ENCODE measurements around the gene KLHDC9.
A peak's percentile ranks its signal among the peaks of the same experiment; 100 is the strongest.
"Not testable (repeated sequence)": the region's sequence is repeated elsewhere in the genome, so short reads cannot be mapped to it uniquely, and the experiment has no call there.

KLHDC9 gene

DNA sequence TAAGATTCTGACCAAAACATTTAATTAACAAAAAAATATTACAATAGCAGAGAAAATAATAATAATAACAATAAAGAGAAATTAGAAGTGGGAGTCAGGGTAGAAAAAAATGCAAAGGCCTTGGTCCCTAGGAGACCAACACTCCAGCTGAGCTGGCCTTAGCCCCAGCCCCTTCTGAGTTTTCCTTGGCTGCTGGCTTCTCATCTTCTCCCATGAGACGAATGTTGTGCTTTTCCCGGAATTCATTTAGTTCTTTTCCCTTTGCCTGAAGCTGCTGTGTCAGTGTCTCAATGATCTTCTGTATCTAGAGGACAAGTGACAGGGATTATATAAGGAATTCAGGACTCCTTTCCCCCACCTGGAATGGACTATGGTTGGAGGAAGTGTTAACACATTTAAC is 2.4 kb downstream of the KLHDC9 start:
- no peaks in the 10 kb centered on the region for H3K9me3 ChIP-seq (ENCODE audit: control insufficient read depth, low read length)
- H3K4me3 ChIP-seq (ENCODE audit: low read length) = no peak overlapping the region
- H3K9ac ChIP-seq (ENCODE audit: low read length) = peak overlapping the region; percentile 41
- H3K27me3 ChIP-seq (replicated peaks; ENCODE audit: control insufficient read depth, insufficient read depth, low read length) = no peaks in the 10 kb centered on the region
- H3K36me3 ChIP-seq (ENCODE audit: control insufficient read depth, insufficient read depth, low read length, severe bottlenecking) = peaks cover 29% of the 10 kb centered on the region
- no peak for DNase-seq (ENCODE audit: low read depth)
- peaks cover 71% of the 10 kb centered on the region for H3K4me1 ChIP-seq (ENCODE audit: control insufficient read depth, insufficient read depth, low read length)

DNA sequence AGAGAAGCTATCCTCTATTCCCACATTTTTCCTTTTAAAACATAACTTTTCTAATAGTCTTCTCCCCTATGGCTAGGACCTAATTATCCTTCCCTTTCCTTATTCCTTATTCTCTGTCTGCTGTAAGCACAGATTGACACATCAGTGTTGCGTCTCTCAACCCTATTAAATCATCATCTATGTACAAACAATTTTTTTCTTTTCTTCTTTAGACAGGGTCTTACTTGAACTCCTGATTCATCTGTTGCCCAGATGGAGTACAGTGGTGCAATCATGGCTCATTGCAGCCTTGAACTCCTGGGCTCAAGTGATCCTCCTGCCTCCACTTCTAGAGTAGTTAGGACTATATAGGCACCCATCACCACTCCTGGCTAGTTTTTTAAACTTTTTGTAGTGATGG is 8.3 kb downstream of the KLHDC9 start:
- Histone ChIP-seq H3K9ac (ENCODE audit: low read length) (no peak overlapping the region), H3K4me1 (ENCODE audit: control insufficient read depth, insufficient read depth, low read length) (peaks cover 30% of the 10 kb centered on the region), H3K36me3 (ENCODE audit: control insufficient read depth, insufficient read depth, low read length, severe bottlenecking) (peaks cover 32% of the 10 kb centered on the region), H3K27me3 (replicated peaks; ENCODE audit: control insufficient read depth, insufficient read depth, low read length) (no peaks in the 10 kb centered on the region), H3K9me3 (ENCODE audit: control insufficient read depth, low read length) (no peaks in the 10 kb centered on the region), H3K4me3 (ENCODE audit: low read length) (no peak overlapping the region)
- DNase-seq (ENCODE audit: low read depth) = no peak

DNA sequence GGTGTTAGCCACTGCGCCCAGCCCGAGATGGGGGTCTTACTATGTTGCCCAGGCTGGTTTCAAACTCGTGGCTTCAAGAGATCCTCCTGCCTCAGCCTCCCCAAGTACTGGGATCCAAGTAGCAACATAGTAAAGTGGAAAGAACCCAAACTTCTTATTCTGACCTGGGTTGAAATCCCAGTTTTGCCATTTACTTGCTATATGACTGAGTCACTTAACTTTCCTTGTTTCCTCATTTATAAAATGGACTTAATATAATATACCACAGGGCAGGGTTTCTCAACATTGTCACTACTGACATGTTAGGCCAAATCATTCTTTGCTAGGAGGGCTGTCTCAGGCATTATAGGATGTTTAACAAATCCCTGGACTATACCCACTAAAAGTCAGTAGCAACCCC is 13.0 kb downstream of the KLHDC9 start:
- DNase-seq (ENCODE audit: low read depth) = no peak
- Histone ChIP-seq H3K36me3 (ENCODE audit: control insufficient read depth, insufficient read depth, low read length, severe bottlenecking) (peaks cover 32% of the 10 kb centered on the region), H3K9me3 (ENCODE audit: control insufficient read depth, low read length) (no peaks in the 10 kb centered on the region), H3K4me1 (ENCODE audit: control insufficient read depth, insufficient read depth, low read length) (peaks cover 31% of the 10 kb centered on the region), H3K4me3 (ENCODE audit: low read length) (no peak overlapping the region), H3K27me3 (replicated peaks; ENCODE audit: control insufficient read depth, insufficient read depth, low read length) (no peaks in the 10 kb centered on the region), H3K9ac (ENCODE audit: low read length) (no peak overlapping the region)

DNA sequence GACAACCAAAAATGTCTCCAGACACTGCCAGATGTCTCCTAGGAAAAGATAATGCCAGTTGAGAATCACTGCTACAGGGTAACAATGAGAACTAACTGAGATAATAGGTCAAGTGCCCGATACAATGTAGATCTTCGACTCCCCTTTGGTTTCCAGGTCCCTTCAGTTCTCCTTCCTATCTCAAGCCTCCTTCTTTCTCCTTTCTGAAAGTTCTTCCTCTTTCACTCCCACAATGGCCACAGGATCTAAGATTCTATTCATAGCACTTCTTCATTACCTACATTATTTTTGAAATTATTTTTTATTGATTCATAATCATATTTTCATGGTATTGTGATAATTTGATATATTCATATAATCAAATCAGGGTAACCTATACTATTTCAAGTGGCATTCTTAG is 13.4 kb downstream of the KLHDC9 start:
- H3K4me3 ChIP-seq (ENCODE audit: low read length) = no peak overlapping the region
- DNase-seq (ENCODE audit: low read depth) = no peak
- H3K9ac ChIP-seq (ENCODE audit: low read length) = no peak overlapping the region
- H3K4me1 ChIP-seq (ENCODE audit: control insufficient read depth, insufficient read depth, low read length) = peaks cover 31% of the 10 kb centered on the region
- no peaks in the 10 kb centered on the region for H3K27me3 ChIP-seq (replicated peaks; ENCODE audit: control insufficient read depth, insufficient read depth, low read length)
- no peaks in the 10 kb centered on the region for H3K9me3 ChIP-seq (ENCODE audit: control insufficient read depth, low read length)
- peaks cover 29% of the 10 kb centered on the region for H3K36me3 ChIP-seq (ENCODE audit: control insufficient read depth, insufficient read depth, low read length, severe bottlenecking)

- Histone ChIP-seq H3K36me3 (ENCODE audit: control insufficient read depth, insufficient read depth, low read length, severe bottlenecking) (peaks cover 22% of the 10 kb centered on the region), H3K9ac (ENCODE audit: low read length) (no peak overlapping the region), H3K4me3 (ENCODE audit: low read length) (no peak overlapping the region), H3K27me3 (replicated peaks; ENCODE audit: control insufficient read depth, insufficient read depth, low read length) (no peaks in the 10 kb centered on the region), H3K9me3 (ENCODE audit: control insufficient read depth, low read length) (no peaks in the 10 kb centered on the region), H3K4me1 (ENCODE audit: control insufficient read depth, insufficient read depth, low read length) (peaks cover 43% of the 10 kb centered on the region)
- no peak for DNase-seq (ENCODE audit: low read depth)
Observed at GRCh38 chr1:161113915-161114314, 15.8 kb downstream of the KLHDC9 start.

GRCh38 chr1:161114556-161114955 is 16.4 kb downstream of the KLHDC9 start:
- H3K9me3 ChIP-seq (ENCODE audit: control insufficient read depth, low read length) = no peaks in the 10 kb centered on the region
- no peak overlapping the region for H3K9ac ChIP-seq (ENCODE audit: low read length)
- H3K27me3 ChIP-seq (replicated peaks; ENCODE audit: control insufficient read depth, insufficient read depth, low read length) = no peaks in the 10 kb centered on the region
- DNase-seq (ENCODE audit: low read depth) = no peak
- H3K36me3 ChIP-seq (ENCODE audit: control insufficient read depth, insufficient read depth, low read length, severe bottlenecking) = peaks cover 19% of the 10 kb centered on the region
- no peak overlapping the region for H3K4me3 ChIP-seq (ENCODE audit: low read length)
- H3K4me1 ChIP-seq (ENCODE audit: control insufficient read depth, insufficient read depth, low read length) = peaks cover 49% of the 10 kb centered on the region

- Histone ChIP-seq H3K4me3 (ENCODE audit: low read length) (no peak overlapping the region), H3K36me3 (ENCODE audit: control insufficient read depth, insufficient read depth, low read length, severe bottlenecking) (peaks cover 19% of the 10 kb centered on the region), H3K9ac (ENCODE audit: low read length) (no peak overlapping the region), H3K9me3 (ENCODE audit: control insufficient read depth, low read length) (no peaks in the 10 kb centered on the region), H3K4me1 (ENCODE audit: control insufficient read depth, insufficient read depth, low read length) (peaks cover 56% of the 10 kb centered on the region), H3K27me3 (replicated peaks; ENCODE audit: control insufficient read depth, insufficient read depth, low read length) (no peaks in the 10 kb centered on the region)
- no peak for DNase-seq (ENCODE audit: low read depth)
Observed at GRCh38 chr1:161115132-161115711, 17.1 kb downstream of the KLHDC9 start.

GRCh38 chr1:161115961-161116360 is 17.8 kb downstream of the KLHDC9 start:
- DNase-seq (ENCODE audit: low read depth) = not testable (repeated sequence)
- peaks cover 26% of the 10 kb centered on the region for H3K36me3 ChIP-seq (ENCODE audit: control insufficient read depth, insufficient read depth, low read length, severe bottlenecking)
- peak overlapping the region; percentile 100 for H3K4me3 ChIP-seq (ENCODE audit: low read length)

DNA sequence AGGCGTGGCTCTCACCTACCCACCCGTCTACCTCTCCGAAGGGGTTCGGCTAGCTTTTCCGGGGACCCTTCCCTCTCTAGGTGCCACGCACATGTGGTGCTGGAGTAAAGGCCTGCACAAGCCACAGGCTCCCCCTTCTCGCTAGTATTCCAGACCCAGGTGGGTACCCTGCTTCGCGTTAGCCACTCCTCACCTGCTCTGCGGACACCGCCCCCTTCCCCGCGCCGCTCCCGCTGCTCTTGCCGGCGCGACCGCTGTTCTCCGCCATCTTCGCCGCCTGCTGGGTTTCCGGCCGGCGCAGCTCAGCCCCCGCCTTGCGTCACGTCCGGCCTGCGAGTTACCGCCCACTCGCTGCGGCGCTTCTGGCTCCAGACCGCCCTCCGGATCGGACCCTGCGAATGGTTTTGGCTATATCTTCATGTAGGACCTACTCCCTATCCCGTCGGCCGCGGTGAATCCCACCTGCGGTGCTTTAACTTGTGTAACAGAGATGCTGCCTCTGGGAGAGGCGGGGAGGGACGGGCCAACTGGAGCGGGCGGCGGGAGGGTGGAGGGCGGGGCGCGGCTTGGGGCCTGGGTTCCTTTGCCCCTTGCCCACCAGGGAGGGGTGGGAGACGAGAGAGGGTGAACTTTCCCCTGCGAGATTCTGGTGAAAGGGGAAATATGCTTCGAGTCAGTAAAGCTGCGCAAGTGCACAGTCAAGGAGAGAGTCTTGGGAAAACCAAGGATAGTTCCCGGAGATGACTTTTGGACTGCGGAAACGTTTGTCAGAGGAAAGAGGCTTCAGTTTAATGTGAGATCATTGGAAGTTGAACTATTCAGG is 19.8 kb downstream of the KLHDC9 start, which contains the start of the genes NIT1 and PFDN2:
Gene NIT1, plus strand, starts transcription at position 347 of the 823 bp plus-strand sequence. Its CDS starts 72 bp downstream, at position 419.
Gene PFDN2, minus strand, starts transcription at position 279 of the 823 bp plus-strand sequence. Its CDS starts 11 bp downstream, at position 268.
- Histone ChIP-seq H3K9ac (ENCODE audit: low read length) (peak within 1 kb of the TSS; percentile 99), H3K36me3 (ENCODE audit: control insufficient read depth, insufficient read depth, low read length, severe bottlenecking) (peaks cover 46% of the 10 kb centered on the region), H3K9me3 (ENCODE audit: control insufficient read depth, low read length) (no peaks in the 10 kb centered on the region), H3K4me1 (ENCODE audit: control insufficient read depth, insufficient read depth, low read length) (peaks cover 50% of the 10 kb centered on the region), H3K27me3 (replicated peaks; ENCODE audit: control insufficient read depth, insufficient read depth, low read length) (no peaks in the 10 kb centered on the region), H3K4me3 (ENCODE audit: low read length) (peak within 1 kb of the TSS; percentile 100)
- DNase-seq (ENCODE audit: low read depth) = peak; percentile 96

More at GRCh38 chr1:161115961-161116360, 17.8 kb downstream of the KLHDC9 start:
- not testable (repeated sequence) for H3K9ac ChIP-seq (ENCODE audit: low read length); H3K27me3 ChIP-seq (replicated peaks; ENCODE audit: control insufficient read depth, insufficient read depth, low read length); H3K9me3 ChIP-seq (ENCODE audit: control insufficient read depth, low read length)
- peaks cover 60% of the 10 kb centered on the region for H3K4me1 ChIP-seq (ENCODE audit: control insufficient read depth, insufficient read depth, low read length)

DNA sequence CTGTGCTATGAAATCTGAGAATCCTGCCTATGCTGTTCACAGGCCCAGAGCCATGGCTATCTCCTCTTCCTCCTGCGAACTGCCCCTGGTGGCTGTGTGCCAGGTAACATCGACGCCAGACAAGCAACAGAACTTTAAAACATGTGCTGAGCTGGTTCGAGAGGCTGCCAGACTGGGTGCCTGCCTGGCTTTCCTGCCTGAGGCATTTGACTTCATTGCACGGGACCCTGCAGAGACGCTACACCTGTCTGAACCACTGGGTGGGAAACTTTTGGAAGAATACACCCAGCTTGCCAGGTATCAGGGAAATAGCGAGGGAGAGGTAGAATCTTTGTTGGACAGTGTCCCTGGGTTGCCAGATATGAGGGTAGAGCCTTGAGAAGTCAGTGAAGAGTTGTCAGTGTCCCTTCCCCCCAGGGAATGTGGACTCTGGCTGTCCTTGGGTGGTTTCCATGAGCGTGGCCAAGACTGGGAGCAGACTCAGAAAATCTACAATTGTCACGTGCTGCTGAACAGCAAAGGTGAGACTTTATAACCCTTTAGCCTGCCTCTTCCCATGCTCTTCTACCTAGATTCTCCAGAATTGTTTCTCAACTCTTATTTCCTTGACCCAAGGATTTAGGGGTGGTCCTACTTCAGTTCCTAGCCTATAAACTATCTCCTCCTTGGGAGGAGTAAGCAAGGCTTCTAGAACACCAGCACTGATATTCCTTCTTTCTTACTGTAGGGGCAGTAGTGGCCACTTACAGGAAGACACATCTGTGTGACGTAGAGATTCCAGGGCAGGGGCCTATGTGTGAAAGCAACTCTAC is 21.1 kb downstream of the KLHDC9 start:
- peaks cover 51% of the 10 kb centered on the region for H3K36me3 ChIP-seq (ENCODE audit: control insufficient read depth, insufficient read depth, low read length, severe bottlenecking)
- peaks cover 49% of the 10 kb centered on the region for H3K4me1 ChIP-seq (ENCODE audit: control insufficient read depth, insufficient read depth, low read length)
- H3K9me3 ChIP-seq (ENCODE audit: control insufficient read depth, low read length) = no peaks in the 10 kb centered on the region
- peak; percentile 77 for DNase-seq (ENCODE audit: low read depth)
- H3K27me3 ChIP-seq (replicated peaks; ENCODE audit: control insufficient read depth, insufficient read depth, low read length) = no peaks in the 10 kb centered on the region
- peak overlapping the region; percentile 99 for H3K9ac ChIP-seq (ENCODE audit: low read length)
- H3K4me3 ChIP-seq (ENCODE audit: low read length) = peak overlapping the region; percentile 100

Measured in adipocyte (in vitro differentiated cells).